Retinal pigment epithelial cell (primary cell): ENCODE data around the gene FLNC.
A peak's percentile ranks its signal among the peaks of the same experiment; 100 is the strongest.

ENCODE experiments used
- DNase-seq: peaks from one replicate; pipeline ENCODE4 v3.0.0-alpha.2; 2010; ENCODE audit warnings: low read depth
- H3K4me3 ChIP-seq: 2 replicates; pipeline ENCODE4 v1.5.1; 2011; ENCODE audit warnings: mild to moderate bottlenecking, low read length, control low read depth, moderate library complexity
- CTCF ChIP-seq: conservative IDR thresholded peaks from 2 replicates; pipeline ENCODE4 v1.5.1; 2011; ENCODE audit warnings: low read depth, low read length, control low read depth, inconsistent platforms

FLNC gene

GRCh38 chr7:128899392-128899791 is 69.2 kb downstream of the FLNC start:
- DNase-seq: no peak
- no peak for TF ChIP-seq CTCF
- H3K4me3 ChIP-seq: no peak overlapping the region

GRCh38 chr7:128900237-128900636 is 70.0 kb downstream of the FLNC start:
- no peak for TF ChIP-seq CTCF
- H3K4me3 ChIP-seq: no peak overlapping the region

GRCh38 chr7:128902761-128903585 is 72.8 kb downstream of the FLNC start:
- peak overlapping the region; percentile 15 for H3K4me3 ChIP-seq
- no peak for TF ChIP-seq CTCF
- peak; percentile 58 for DNase-seq

More at GRCh38 chr7:128900237-128900636, 70.0 kb downstream of the FLNC start:
- DNase-seq: no peak

- H3K4me3 ChIP-seq: no peak overlapping the region
- TF ChIP-seq CTCF: no peak
- no peak for DNase-seq
Observed at GRCh38 chr7:128903621-128904361, 73.6 kb downstream of the FLNC start.

GRCh38 chr7:128904381-128905197 is 74.4 kb downstream of the FLNC start:
- H3K4me3 ChIP-seq: no peak overlapping the region
- peak; percentile 62 for TF ChIP-seq CTCF
- no peak for DNase-seq

- H3K4me3 ChIP-seq: no peak overlapping the region
- no peak for DNase-seq
- no peak for TF ChIP-seq CTCF
Observed at GRCh38 chr7:128906001-128906765, 76.0 kb downstream of the FLNC start.
